KMS-11 (cell line): Measurements from ENCODE around the gene ZNF410.

ENCODE experiments used
- H2AFZ ChIP-seq: fragments of 200-600 bp; sonication (generic); 2 replicates; pipeline ENCODE4 v1.6.1; 2016; ENCODE audit warnings: antibody characterized with exemption, mixed run types, low read depth
- H3K27ac ChIP-seq: fragments of 200-600 bp; sonication (generic); 2 replicates; pipeline ENCODE4 v1.6.1; 2016; ENCODE audit warnings: mild to moderate bottlenecking, mixed run types
- H3K27me3 ChIP-seq: fragments of 200-600 bp; sonication (generic); 2 replicates; pipeline ENCODE4 v1.6.1; 2017; ENCODE audit warnings: mild to moderate bottlenecking, low read depth, mixed run types, moderate library complexity; ENCODE audit not compliant: insufficient read depth
- H3K36me3 ChIP-seq: fragments of 200-600 bp; sonication (generic); 2 replicates; pipeline ENCODE4 v1.6.1; 2017; ENCODE audit warnings: mild to moderate bottlenecking, mixed run types; ENCODE audit not compliant: insufficient read depth
- H3K4me1 ChIP-seq: fragments of 200-600 bp; sonication (generic); 2 replicates; pipeline ENCODE4 v1.6.1; 2016; ENCODE audit warnings: mild to moderate bottlenecking, low read depth, mixed run types; ENCODE audit not compliant: poor library complexity, severe bottlenecking
- H3K4me2 ChIP-seq: fragments of 200-600 bp; sonication (generic); 2 replicates; pipeline ENCODE4 v1.7.0; 2016; ENCODE audit warnings: mild to moderate bottlenecking, mixed run types
- H3K4me3 ChIP-seq: fragments of 200-600 bp; sonication (generic); IDR thresholded peaks from 2 replicates; pipeline ENCODE4 v1.6.1; 2017; ENCODE audit warnings: low read depth, low read length, mixed read lengths; ENCODE audit not compliant: insufficient read depth
- H3K79me2 ChIP-seq: fragments of 200-600 bp; sonication (generic); 2 replicates; pipeline ENCODE4 v1.6.1; 2016; ENCODE audit warnings: low read depth, mixed run types; ENCODE audit not compliant: insufficient read depth
- H3K9ac ChIP-seq: fragments of 200-600 bp; sonication (generic); 2 replicates; pipeline ENCODE4 v1.6.1; 2016; ENCODE audit warnings: mild to moderate bottlenecking, mixed run types
- H4K20me1 ChIP-seq: fragments of 200-600 bp; sonication (generic); 2 replicates; pipeline ENCODE4 v1.6.1; 2016; ENCODE audit warnings: mild to moderate bottlenecking, mixed run types; ENCODE audit not compliant: insufficient read depth
- CTCF ChIP-seq: fragments of 200-600 bp; sonication (generic); conservative IDR thresholded peaks from 2 replicates; pipeline ENCODE4 v1.6.1; 2017; ENCODE audit warnings: low read depth, mild to moderate bottlenecking, antibody characterized with exemption, low read length, moderate library complexity, mixed read lengths

The ZNF410 gene

GRCh38 chr14:73859145-73859544 is 27.5 kb upstream of the ZNF410 start:
- no peaks in the 10 kb centered on the region for H3K36me3 ChIP-seq
- no peaks in the 10 kb centered on the region for H3K4me1 ChIP-seq
- no peaks in the 10 kb centered on the region for H3K79me2 ChIP-seq
- H4K20me1 ChIP-seq: no peaks in the 10 kb centered on the region
- H3K4me2 ChIP-seq: no peak overlapping the region
- H3K9ac ChIP-seq: no peak overlapping the region
- no peak for TF ChIP-seq CTCF
- H3K4me3 ChIP-seq: no peak overlapping the region
- H3K27ac ChIP-seq: no peak overlapping the region
- no peaks in the 10 kb centered on the region for H3K27me3 ChIP-seq
- no peak overlapping the region for H2AFZ ChIP-seq

- Histone ChIP-seq H3K4me1 (peaks cover 5% of the 10 kb centered on the region), H3K27me3 (no peaks in the 10 kb centered on the region), H3K9ac (no peak overlapping the region), H3K4me2 (no peak overlapping the region), H3K79me2 (no peaks in the 10 kb centered on the region), H4K20me1 (no peaks in the 10 kb centered on the region), H3K36me3 (no peaks in the 10 kb centered on the region), H3K27ac (no peak overlapping the region), H2AFZ (no peak overlapping the region), H3K4me3 (no peak overlapping the region)
- TF ChIP-seq CTCF: no peak
Measured at GRCh38 chr14:73861073-73861472, 25.6 kb upstream of the ZNF410 start.

GRCh38 chr14:73862480-73862879 is 24.2 kb upstream of the ZNF410 start:
- no peak overlapping the region for H2AFZ ChIP-seq

DNA sequence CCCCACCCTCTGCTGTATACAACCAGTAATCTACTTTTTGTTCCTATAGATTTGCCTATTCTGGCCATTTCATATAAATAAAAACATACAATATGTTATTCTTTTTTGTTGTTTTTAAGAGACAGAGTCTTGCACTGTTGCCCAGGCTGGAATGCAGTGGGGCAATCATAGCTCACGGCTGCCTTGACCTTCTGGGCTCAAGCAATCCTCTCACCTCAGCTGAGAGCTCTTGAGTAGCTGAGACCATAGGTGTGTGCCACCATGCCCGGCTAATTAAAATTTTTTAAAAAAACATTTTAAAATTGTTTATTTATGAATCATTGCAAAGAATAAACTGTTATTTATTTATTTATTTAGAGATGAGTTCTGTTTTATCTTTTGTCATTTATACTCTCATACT is 23.4 kb upstream of the ZNF410 start:
- no peak overlapping the region for H3K4me2 ChIP-seq
- H2AFZ ChIP-seq: no peak overlapping the region
- no peak overlapping the region for H3K9ac ChIP-seq
- no peak overlapping the region for H3K4me3 ChIP-seq
- H3K27ac ChIP-seq: no peak overlapping the region
- no peaks in the 10 kb centered on the region for H3K27me3 ChIP-seq
- no peaks in the 10 kb centered on the region for H4K20me1 ChIP-seq
- TF ChIP-seq CTCF: no peak
- H3K4me1 ChIP-seq: peaks cover 5% of the 10 kb centered on the region
- H3K79me2 ChIP-seq: no peaks in the 10 kb centered on the region
- H3K36me3 ChIP-seq: no peaks in the 10 kb centered on the region

More at GRCh38 chr14:73862480-73862879, 24.2 kb upstream of the ZNF410 start:
- H3K79me2 ChIP-seq: no peaks in the 10 kb centered on the region
- no peak overlapping the region for H3K4me3 ChIP-seq
- H4K20me1 ChIP-seq: no peaks in the 10 kb centered on the region
- no peaks in the 10 kb centered on the region for H3K36me3 ChIP-seq
- no peak overlapping the region for H3K4me2 ChIP-seq
- no peak overlapping the region for H3K9ac ChIP-seq
- no peaks in the 10 kb centered on the region for H3K27me3 ChIP-seq
- H3K4me1 ChIP-seq: peaks cover 5% of the 10 kb centered on the region
- H3K27ac ChIP-seq: no peak overlapping the region
- TF ChIP-seq CTCF: no peak
